ENCODE results near the gene BBS10.

DNA sequence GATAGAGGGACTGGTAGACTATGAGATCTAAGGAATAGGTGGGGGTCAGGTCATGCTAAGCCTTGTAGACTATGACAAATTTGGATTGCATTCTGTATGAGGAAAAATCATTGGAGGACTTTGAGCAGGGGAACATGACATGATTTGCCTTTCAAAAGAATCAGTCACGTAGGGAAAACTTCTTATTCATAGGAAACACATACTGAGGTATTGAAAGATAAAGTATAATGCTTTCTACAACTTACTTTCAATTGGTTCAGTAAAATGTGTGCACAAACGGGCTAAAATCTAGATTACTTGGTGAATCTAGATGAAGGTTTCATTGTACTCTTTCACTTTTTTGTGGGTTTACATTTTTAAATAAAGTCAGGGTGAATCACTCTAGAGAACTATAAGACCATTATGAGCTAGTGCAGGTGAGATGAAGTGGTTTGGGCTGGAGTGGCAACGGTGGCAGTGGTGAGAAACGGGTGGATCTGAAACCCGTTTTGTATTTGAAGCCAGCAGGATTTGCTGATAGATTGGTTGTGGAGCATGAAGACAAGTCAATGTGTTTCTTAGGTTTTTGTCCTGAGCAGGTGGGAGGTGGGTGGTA lies 6.7 kb downstream of the BBS10 start:
- TF ChIP-seq, protein P1, sequence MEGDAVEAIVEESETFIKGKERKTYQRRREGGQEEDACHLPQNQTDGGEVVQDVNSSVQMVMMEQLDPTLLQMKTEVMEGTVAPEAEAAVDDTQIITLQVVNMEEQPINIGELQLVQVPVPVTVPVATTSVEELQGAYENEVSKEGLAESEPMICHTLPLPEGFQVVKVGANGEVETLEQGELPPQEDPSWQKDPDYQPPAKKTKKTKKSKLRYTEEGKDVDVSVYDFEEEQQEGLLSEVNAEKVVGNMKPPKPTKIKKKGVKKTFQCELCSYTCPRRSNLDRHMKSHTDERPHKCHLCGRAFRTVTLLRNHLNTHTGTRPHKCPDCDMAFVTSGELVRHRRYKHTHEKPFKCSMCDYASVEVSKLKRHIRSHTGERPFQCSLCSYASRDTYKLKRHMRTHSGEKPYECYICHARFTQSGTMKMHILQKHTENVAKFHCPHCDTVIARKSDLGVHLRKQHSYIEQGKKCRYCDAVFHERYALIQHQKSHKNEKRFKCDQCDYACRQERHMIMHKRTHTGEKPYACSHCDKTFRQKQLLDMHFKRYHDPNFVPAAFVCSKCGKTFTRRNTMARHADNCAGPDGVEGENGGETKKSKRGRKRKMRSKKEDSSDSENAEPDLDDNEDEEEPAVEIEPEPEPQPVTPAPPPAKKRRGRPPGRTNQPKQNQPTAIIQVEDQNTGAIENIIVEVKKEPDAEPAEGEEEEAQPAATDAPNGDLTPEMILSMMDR (IDR thresholded peaks at IDR 0.05), result no peak
- TF ChIP-seq POLR2A (IDR thresholded peaks at IDR 0.05; ENCODE audit: low read depth), result no peak

All from esophagus muscularis mucosa (tissue), 3 donors.